ENCODE data around the gene PTMA. TPM values are rescaled to one million over a fixed set of nuclear protein-coding genes. Genes with fewer than 3 reads are reported as not detected.

Gene PTMA
- total RNA-seq, 1 experiment from 2014 or later: 2,164 TPM

DNA sequence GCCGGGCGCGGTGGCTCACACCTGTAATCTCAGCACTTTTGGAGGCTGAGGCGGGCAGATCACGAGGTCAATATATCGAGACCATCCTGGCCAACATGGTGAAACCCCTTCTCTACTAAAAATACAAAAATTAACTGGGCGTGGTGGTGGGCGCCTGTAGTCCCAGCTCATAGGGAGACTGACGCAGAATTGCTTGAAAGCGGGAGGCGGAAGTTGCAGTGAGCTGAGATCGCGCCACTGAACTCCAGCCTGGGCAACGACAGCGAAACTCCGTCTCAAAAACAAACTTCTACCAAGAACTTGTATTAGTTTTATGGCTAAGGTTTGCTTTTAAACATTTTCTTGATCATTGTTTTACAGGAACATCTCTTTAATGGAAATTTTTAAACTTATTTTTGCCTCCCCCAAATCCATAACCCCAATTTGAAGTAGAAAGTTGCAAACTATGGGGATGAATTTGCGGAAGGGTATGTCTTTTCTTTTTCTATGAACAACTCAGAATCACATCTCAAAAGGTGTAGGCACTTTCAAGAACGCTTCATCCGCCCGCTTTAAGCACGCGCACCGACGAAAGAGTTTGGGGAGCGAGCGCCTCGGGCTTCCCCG lies 46.8 kb upstream of the PTMA start:
- peaks cover 20% of the 10 kb centered on the region for H3K27me3 Mint-ChIP-seq (ENCODE audit: low read depth)
- H3K4me1 Mint-ChIP-seq: peaks cover 41% of the 10 kb centered on the region
- TF ChIP-seq TP53 (CRISPR knock-in tag; IDR thresholded peaks at IDR 0.05) (no peak), ZNF423 (CRISPR knock-in tag; IDR thresholded peaks at IDR 0.05) (no peak), GRHL2 (CRISPR knock-in tag; IDR thresholded peaks at IDR 0.05; ENCODE audit: insufficient replicate concordance, severe bottlenecking) (no peak), RORB (CRISPR knock-in tag; IDR thresholded peaks at IDR 0.05) (no peak), PRRX2 (CRISPR knock-in tag; IDR thresholded peaks at IDR 0.05) (0 out of 2 replicates have a peak, but pooled peaks have one; percentile 28), ZNF138 (CRISPR knock-in tag; conservative IDR thresholded peaks at IDR 0.05) (no peak)
- TF ChIP-seq, protein P1, sequence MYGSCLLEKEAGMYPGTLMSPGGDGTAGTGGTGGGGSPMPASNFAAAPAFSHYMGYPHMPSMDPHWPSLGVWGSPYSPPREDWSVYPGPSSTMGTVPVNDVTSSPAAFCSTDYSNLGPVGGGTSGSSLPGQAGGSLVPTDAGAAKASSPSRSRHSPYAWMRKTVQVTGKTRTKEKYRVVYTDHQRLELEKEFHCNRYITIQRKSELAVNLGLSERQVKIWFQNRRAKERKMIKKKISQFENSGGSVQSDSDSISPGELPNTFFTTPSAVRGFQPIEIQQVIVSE (CRISPR knock-in tag; IDR thresholded peaks at IDR 0.05; ENCODE audit: borderline replicate concordance): no peak
- no peak for DNase-seq (ENCODE audit: low spot score)
- ATAC-seq: no peak
- H3K4me3 Mint-ChIP-seq: peak overlapping the region; percentile 60
- ChIA-PET POLR2A (interaction anchor here (0.6 to 3.1 kb wide), 9 partner anchors 9 to 197 kb away, joined by 3 to 15 read pairs (median 5); partner anchors contain the start of genes NCL and PTMA), CTCF (interaction anchor here (1.0 to 3.9 kb wide), 5 partner anchors 12 to 120 kb away, joined by 3 to 40 read pairs (median 6); no protein-coding TSS in a partner anchor)
- no peaks in the 10 kb centered on the region for H3K9me3 Mint-ChIP-seq
- peak overlapping the region; percentile 94 for H3K27ac Mint-ChIP-seq
- no peaks in the 10 kb centered on the region for H3K36me3 Mint-ChIP-seq

DNA sequence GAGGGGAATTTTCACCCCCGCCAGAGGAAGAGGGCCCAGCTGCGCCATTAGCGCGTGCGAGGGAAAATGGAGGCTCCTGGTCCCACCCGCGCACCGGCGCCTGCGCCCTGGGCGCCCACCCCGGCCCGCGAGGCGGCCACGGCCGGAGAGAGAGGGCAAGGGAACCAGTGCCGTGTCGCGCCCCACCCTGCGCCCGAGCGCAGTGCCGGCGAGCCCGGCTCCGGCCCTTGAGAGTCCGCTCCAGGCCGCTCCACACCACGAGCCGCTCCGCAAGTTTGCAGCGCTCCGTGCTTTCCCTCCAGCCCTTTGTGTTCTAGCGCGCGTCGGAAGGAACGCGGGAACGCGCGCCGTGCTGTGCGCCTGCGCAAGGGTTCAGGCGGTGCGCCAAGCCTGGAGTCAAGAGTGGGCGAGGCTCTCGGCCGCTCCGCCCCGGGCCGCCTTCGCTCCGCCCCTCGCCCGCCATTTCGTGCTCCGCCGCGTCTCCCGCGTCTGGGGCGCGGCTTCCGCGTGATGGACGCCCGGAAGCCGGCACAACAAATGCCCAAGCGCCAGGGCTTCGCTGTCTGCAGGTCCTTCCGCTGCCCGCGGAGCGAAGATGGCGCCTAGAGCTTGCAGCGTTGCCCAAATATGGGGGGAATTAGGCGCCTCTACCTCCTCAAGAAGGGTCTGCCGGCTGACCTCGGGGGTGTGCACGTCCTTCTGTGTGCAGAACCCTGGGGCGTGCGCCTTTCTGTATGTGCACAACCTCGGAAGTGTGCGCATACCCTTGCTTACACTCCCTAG lies 46.1 kb upstream of the PTMA start:
- H3K36me3 Mint-ChIP-seq: no peaks in the 10 kb centered on the region
- no peaks in the 10 kb centered on the region for H3K9me3 Mint-ChIP-seq
- DNase-seq (ENCODE audit: low spot score) (peak; percentile 98), ATAC-seq (peak; percentile 67)
- H3K4me1 Mint-ChIP-seq: peaks cover 44% of the 10 kb centered on the region
- peak overlapping the region; percentile 94 for H3K27ac Mint-ChIP-seq
- ChIA-PET POLR2A (interaction anchor here (0.6 to 3.1 kb wide), 9 partner anchors 10 to 58 kb away, joined by 3 to 17 read pairs (median 7); partner anchors contain the start of gene PTMA), CTCF (interaction anchor here (0.7 to 3.9 kb wide), 6 partner anchors 11 to 121 kb away, joined by 3 to 40 read pairs (median 5); no protein-coding TSS in a partner anchor)
- peaks cover 20% of the 10 kb centered on the region for H3K27me3 Mint-ChIP-seq (ENCODE audit: low read depth)
- H3K4me3 Mint-ChIP-seq: peak overlapping the region; percentile 60
- TF ChIP-seq ELF4 (CRISPR knock-in tag; IDR thresholded peaks at IDR 0.05; ENCODE audit: low read depth) (0 out of 2 replicates have a peak, but pooled peaks have one; percentile 65), ZNF138 (CRISPR knock-in tag; conservative IDR thresholded peaks at IDR 0.05) (peak; percentile 54; the same call in 1 of the 2 replicates), TEAD1 (CRISPR knock-in tag; IDR thresholded peaks at IDR 0.05) (peak; percentile 98), ATF1 (CRISPR knock-in tag; IDR thresholded peaks at IDR 0.05) (peak; percentile 90; the same call in 1 of the 2 replicates), FOXK1 (CRISPR knock-in tag; IDR thresholded peaks at IDR 0.05) (peak; percentile 87), NFATC4 (CRISPR knock-in tag; IDR thresholded peaks at IDR 0.05) (no peak), JAZF1 (CRISPR knock-in tag; IDR thresholded peaks at IDR 0.05) (no peak), TEAD4 (CRISPR knock-in tag; IDR thresholded peaks at IDR 0.05) (peak; percentile 71), CREM (CRISPR knock-in tag; IDR thresholded peaks at IDR 0.05) (peak; percentile 85; the same call in 1 of the 2 replicates), ESRRA (CRISPR knock-in tag; IDR thresholded peaks at IDR 0.05; ENCODE audit: borderline replicate concordance) (peak; percentile 72; the same call in 1 of the 2 replicates), NR3C1 (CRISPR knock-in tag; conservative IDR thresholded peaks at IDR 0.05; ENCODE audit: low read depth) (0 out of 2 replicates have a peak, but pooled peaks have one; percentile 51)
- TF ChIP-seq, protein P2, sequence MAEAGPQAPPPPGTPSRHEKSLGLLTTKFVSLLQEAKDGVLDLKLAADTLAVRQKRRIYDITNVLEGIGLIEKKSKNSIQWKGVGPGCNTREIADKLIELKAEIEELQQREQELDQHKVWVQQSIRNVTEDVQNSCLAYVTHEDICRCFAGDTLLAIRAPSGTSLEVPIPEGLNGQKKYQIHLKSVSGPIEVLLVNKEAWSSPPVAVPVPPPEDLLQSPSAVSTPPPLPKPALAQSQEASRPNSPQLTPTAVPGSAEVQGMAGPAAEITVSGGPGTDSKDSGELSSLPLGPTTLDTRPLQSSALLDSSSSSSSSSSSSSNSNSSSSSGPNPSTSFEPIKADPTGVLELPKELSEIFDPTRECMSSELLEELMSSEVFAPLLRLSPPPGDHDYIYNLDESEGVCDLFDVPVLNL (CRISPR knock-in tag; IDR thresholded peaks at IDR 0.05; ENCODE audit: borderline replicate concordance, low read depth): peak; percentile 95
- TF ChIP-seq, protein P3, sequence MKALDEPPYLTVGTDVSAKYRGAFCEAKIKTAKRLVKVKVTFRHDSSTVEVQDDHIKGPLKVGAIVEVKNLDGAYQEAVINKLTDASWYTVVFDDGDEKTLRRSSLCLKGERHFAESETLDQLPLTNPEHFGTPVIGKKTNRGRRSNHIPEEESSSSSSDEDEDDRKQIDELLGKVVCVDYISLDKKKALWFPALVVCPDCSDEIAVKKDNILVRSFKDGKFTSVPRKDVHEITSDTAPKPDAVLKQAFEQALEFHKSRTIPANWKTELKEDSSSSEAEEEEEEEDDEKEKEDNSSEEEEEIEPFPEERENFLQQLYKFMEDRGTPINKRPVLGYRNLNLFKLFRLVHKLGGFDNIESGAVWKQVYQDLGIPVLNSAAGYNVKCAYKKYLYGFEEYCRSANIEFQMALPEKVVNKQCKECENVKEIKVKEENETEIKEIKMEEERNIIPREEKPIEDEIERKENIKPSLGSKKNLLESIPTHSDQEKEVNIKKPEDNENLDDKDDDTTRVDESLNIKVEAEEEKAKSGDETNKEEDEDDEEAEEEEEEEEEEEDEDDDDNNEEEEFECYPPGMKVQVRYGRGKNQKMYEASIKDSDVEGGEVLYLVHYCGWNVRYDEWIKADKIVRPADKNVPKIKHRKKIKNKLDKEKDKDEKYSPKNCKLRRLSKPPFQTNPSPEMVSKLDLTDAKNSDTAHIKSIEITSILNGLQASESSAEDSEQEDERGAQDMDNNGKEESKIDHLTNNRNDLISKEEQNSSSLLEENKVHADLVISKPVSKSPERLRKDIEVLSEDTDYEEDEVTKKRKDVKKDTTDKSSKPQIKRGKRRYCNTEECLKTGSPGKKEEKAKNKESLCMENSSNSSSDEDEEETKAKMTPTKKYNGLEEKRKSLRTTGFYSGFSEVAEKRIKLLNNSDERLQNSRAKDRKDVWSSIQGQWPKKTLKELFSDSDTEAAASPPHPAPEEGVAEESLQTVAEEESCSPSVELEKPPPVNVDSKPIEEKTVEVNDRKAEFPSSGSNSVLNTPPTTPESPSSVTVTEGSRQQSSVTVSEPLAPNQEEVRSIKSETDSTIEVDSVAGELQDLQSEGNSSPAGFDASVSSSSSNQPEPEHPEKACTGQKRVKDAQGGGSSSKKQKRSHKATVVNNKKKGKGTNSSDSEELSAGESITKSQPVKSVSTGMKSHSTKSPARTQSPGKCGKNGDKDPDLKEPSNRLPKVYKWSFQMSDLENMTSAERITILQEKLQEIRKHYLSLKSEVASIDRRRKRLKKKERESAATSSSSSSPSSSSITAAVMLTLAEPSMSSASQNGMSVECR (CRISPR knock-in tag; IDR thresholded peaks at IDR 0.05; ENCODE audit: borderline replicate concordance): peak; percentile 91
- TF ChIP-seq, protein P4, sequence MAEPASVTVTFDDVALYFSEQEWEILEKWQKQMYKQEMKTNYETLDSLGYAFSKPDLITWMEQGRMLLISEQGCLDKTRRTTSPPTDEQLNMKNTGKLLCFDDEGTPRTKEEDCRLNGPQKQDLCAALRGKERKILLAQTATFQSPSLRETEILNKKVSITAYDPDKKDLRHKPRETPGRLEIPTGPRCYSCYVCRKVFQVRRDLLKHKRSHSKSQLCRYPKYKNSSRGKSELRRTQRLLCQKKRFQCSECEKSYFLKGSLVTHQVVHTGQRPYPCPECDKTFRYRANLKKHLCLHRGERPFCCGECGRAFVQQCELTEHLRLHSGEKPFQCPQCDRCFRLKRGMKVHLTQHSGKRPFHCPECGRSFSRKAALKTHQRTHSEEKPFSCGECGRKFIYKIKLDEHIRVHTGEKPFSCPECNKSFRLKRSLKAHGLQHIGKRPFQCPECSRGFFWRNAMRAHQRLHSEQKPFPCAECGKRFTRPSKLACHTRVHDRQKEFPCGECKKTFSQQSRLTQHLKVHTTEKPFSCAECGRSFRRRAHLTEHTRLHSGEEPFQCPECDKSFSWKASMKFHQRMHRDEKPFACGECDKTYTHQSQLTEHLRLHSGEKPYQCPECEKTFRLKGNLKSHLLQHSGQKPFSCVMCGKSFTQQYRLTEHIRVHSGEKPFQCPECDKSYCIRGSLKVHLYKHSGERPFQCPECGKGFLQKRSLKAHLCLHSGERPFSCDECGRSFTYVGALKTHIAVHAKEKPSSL (CRISPR knock-in tag; conservative IDR thresholded peaks at IDR 0.05): no peak
- TF ChIP-seq, protein P5, sequence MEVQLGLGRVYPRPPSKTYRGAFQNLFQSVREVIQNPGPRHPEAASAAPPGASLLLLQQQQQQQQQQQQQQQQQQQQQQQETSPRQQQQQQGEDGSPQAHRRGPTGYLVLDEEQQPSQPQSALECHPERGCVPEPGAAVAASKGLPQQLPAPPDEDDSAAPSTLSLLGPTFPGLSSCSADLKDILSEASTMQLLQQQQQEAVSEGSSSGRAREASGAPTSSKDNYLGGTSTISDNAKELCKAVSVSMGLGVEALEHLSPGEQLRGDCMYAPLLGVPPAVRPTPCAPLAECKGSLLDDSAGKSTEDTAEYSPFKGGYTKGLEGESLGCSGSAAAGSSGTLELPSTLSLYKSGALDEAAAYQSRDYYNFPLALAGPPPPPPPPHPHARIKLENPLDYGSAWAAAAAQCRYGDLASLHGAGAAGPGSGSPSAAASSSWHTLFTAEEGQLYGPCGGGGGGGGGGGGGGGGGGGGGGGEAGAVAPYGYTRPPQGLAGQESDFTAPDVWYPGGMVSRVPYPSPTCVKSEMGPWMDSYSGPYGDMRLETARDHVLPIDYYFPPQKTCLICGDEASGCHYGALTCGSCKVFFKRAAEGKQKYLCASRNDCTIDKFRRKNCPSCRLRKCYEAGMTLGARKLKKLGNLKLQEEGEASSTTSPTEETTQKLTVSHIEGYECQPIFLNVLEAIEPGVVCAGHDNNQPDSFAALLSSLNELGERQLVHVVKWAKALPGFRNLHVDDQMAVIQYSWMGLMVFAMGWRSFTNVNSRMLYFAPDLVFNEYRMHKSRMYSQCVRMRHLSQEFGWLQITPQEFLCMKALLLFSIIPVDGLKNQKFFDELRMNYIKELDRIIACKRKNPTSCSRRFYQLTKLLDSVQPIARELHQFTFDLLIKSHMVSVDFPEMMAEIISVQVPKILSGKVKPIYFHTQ (CRISPR knock-in tag; IDR thresholded peaks at IDR 0.05): no peak

Measured in WTC11 (cell line).